K562 (cell line): ENCODE results near the gene PTPN18. TPM values are rescaled to one million over a fixed set of nuclear protein-coding genes. Genes with fewer than 3 reads are reported as not detected.
A peak's percentile ranks its signal among the peaks of the same experiment; 100 is the strongest.

Experiments
- BDP1 ChIP-seq: IDR thresholded peaks from 3 replicates; pipeline ENCODE4 v1.6.1; 2011; ENCODE audit not compliant: insufficient read length, insufficient read depth
- CBX1 ChIP-seq: sonication (generic); IDR thresholded peaks from 2 replicates; pipeline ENCODE4 v1.6.1; 2016; ENCODE audit warnings: antibody characterized with exemption, low read depth, mild to moderate bottlenecking
- COPS2 ChIP-seq: fragments of 450-650 bp; conservative IDR thresholded peaks from 2 replicates; pipeline ENCODE4 v1.6.1; 2016; ENCODE audit warnings: mild to moderate bottlenecking, moderate library complexity
- EHMT2 ChIP-seq: fragments of 450-650 bp; IDR thresholded peaks from 2 replicates; pipeline ENCODE4 v1.6.1; 2018; ENCODE audit warnings: antibody characterized with exemption
- GABPA ChIP-seq: fragments of 200-800 bp; sonication (Bioruptor generic); conservative IDR thresholded peaks from 2 replicates; pipeline ENCODE4 v1.6.1; 2016; ENCODE audit warnings: low read depth, missing genetic modification characterization, missing compliant biosample characterization
- JUND ChIP-seq, 2 experiments: IDR thresholded peaks; 2 replicates in 1 of 2; 3 replicates in 1 of 2; pipeline ENCODE4 v1.6.1; 2011; ENCODE audit warnings: borderline replicate concordance in 2 of 2, low read depth in 2 of 2, low read length in 2 of 2, improper control_type of control experiment in 1 of 2, missing biosample characterization in 1 of 2, missing genetic modification characterization in 1 of 2, missing genetic modification reagents in 1 of 2
- MBD1 ChIP-seq: fragments of 250-450 bp; sonication (Bioruptor Pico); IDR thresholded peaks from 2 replicates; pipeline ENCODE4 v1.8.0; 2022; ENCODE audit warnings: inconsistent platforms
- MCM7 ChIP-seq, 2 experiments: fragments of 450-650 bp; IDR thresholded peaks; 2 replicates each; pipeline ENCODE4 v1.6.1; 2016 to 2018
- MIER1 ChIP-seq: fragments of 450-650 bp; IDR thresholded peaks from 2 replicates; pipeline ENCODE4 v1.6.1; 2016; ENCODE audit warnings: antibody characterized with exemption, mild to moderate bottlenecking, low read depth
- NFIC ChIP-seq: fragments of 450-650 bp; IDR thresholded peaks from 2 replicates; pipeline ENCODE4 v1.6.1; 2017; ENCODE audit warnings: mild to moderate bottlenecking, inconsistent platforms
- PML ChIP-seq: IDR thresholded peaks from 2 replicates; pipeline ENCODE4 v1.6.1; 2012; ENCODE audit warnings: low read length, inconsistent platforms
- POLR2AphosphoS2 ChIP-seq: IDR thresholded peaks from 2 replicates; pipeline ENCODE4 v1.6.1; 2012; ENCODE audit warnings: low read length, improper control_type of control experiment
- PRDM10 ChIP-seq: fragments of 450-650 bp; IDR thresholded peaks from 2 replicates; pipeline ENCODE4 v1.6.1; 2018; ENCODE audit not compliant: partially characterized antibody
- RHOXF2B ChIP-seq: fragments of 250-450 bp; sonication (Bioruptor Pico); conservative IDR thresholded peaks from 2 replicates; pipeline ENCODE4 v1.5.1; 2021
- RUNX1 ChIP-seq: sonication (generic); IDR thresholded peaks from 2 replicates; pipeline ENCODE4 v1.6.1; 2016; ENCODE audit warnings: antibody characterized with exemption, low read depth
- SP1 ChIP-seq: sonication (generic); formaldehyde crosslinking; IDR thresholded peaks from 2 replicates; pipeline ENCODE4 v1.8.1; 2022; ENCODE audit warnings: mild to moderate bottlenecking, missing genetic modification reagents
- TCF7L2 ChIP-seq: fragments of 150-350 bp; IDR thresholded peaks from 2 replicates; pipeline ENCODE4 v1.6.1; 2016; ENCODE audit warnings: low read depth, mild to moderate bottlenecking, low read length, moderate library complexity
- TGIF2 ChIP-seq: sonication (generic); formaldehyde crosslinking; IDR thresholded peaks from 2 replicates; pipeline ENCODE4 v1.8.1; 2022; ENCODE audit warnings: mild to moderate bottlenecking, missing genetic modification reagents, moderate library complexity
- THRB ChIP-seq: fragments of 450-650 bp; formaldehyde crosslinking; conservative IDR thresholded peaks from 2 replicates; pipeline ENCODE4 v1.4.0; 2022; ENCODE audit warnings: mild to moderate bottlenecking, missing genetic modification characterization
- ZBTB2 ChIP-seq: fragments of 450-650 bp; IDR thresholded peaks from 2 replicates; pipeline ENCODE4 v1.6.1; 2016; ENCODE audit warnings: antibody characterized with exemption
- ZFP30 ChIP-seq: fragments of 250-450 bp; sonication (Bioruptor Pico); IDR thresholded peaks from 2 replicates; pipeline ENCODE4 v1.8.0; 2022; ENCODE audit warnings: moderate library complexity, mild to moderate bottlenecking, inconsistent platforms, borderline replicate concordance
- ZNF23 ChIP-seq: fragments of 250-450 bp; sonication (Bioruptor Pico); IDR thresholded peaks from 2 replicates; pipeline ENCODE4 v1.4.0; 2020; ENCODE audit warnings: mild to moderate bottlenecking
- ZNF696 ChIP-seq: fragments of 250-450 bp; sonication (Bioruptor Pico); conservative IDR thresholded peaks from 2 replicates; pipeline ENCODE4 v1.4.0; 2020; ENCODE audit warnings: mild to moderate bottlenecking, moderate library complexity
- polyA plus RNA-seq, 8 experiments: library from polyadenylated mRNA; depleted of rRNA in 4 of 8; stranded (reverse) in 5 of 8; unstranded in 3 of 8; fragments of >200 nt; fragmentation: Nextera tagmentation in 2 of 8; fragmentation: Illumina TruSeq in 1 of 8; extraction: Ambion mirVana in 2 of 8; extraction: Trizol in 1 of 8; gene quantifications; 2 replicates each; pipeline versions ENCODE4 v1.2.1 to v1.2.3, GENCODE V29; 2011 to 2014; ENCODE audit warnings: inconsistent platforms in 1 of 8, missing spikeins in 1 of 8
- total RNA-seq, 7 experiments: library from RNA; depleted of rRNA in 6 of 7; stranded (reverse); fragments of >200 nt in 6 of 7; fragmentation: Illumina TruSeq in 2 of 7; extraction: Trizol in 2 of 7; gene quantifications; 2 replicates each; pipeline versions ENCODE4 v1.2.1 to v1.2.3, GENCODE V29; 2011 to 2021; ENCODE audit warnings: low replicate concordance in 1 of 7

The PTPN18 gene
- total and polyA plus RNA-seq, 9 of the 15 experiments (the other 6 are each of a cell fraction or from before 2014, with no cell fraction given): 11.6 to 90.7 (median 49.6) TPM

- TF ChIP-seq ZBTB2: no peak
- TF ChIP-seq MCM7 (IDR thresholded peaks at IDR 0.05): no peak
- no peak for TF ChIP-seq TCF7L2
- no peak for TF ChIP-seq ZFP30 (CRISPR knock-in tag)
- TF ChIP-seq SP1 (CRISPR knock-in tag): peak; percentile 52
- no peak for TF ChIP-seq RUNX1
- no peak for TF ChIP-seq CBX1
- no peak for TF ChIP-seq EHMT2
- TF ChIP-seq THRB (CRISPR knock-in tag): no peak
- TF ChIP-seq NFIC: no peak
- TF ChIP-seq ZNF23 (CRISPR knock-in tag): no peak
- no peak for TF ChIP-seq COPS2
- TF ChIP-seq JUND (IDR thresholded peaks at IDR 0.05; ENCODE audit: borderline replicate concordance, low read depth, low read length): peak; percentile 8; the same call in 1 of the 2 replicates
- no peak for TF ChIP-seq JUND (tag; IDR thresholded peaks at IDR 0.05; ENCODE audit: borderline replicate concordance, low read depth, low read length)
- no peak for TF ChIP-seq TGIF2 (CRISPR knock-in tag)
- no peak for TF ChIP-seq PRDM10
- no peak for TF ChIP-seq MIER1
- TF ChIP-seq RHOXF2B (CRISPR knock-in tag): no peak
- TF ChIP-seq PML: 0 out of 2 replicates have a peak, but pooled peaks have one; percentile 15
- TF ChIP-seq ZNF696: no peak
- TF ChIP-seq POLR2AphosphoS2: no peak
- TF ChIP-seq MBD1 (CRISPR knock-in tag): no peak
- no peak for TF ChIP-seq GABPA
- TF ChIP-seq BDP1: no peak
Observed at GRCh38 chr2:130342020-130342532, 13.8 kb upstream of the PTPN18 start (continued).
